ENCODE results near the gene MDH1B. TPM values are rescaled to one million over a fixed set of nuclear protein-coding genes. Genes with fewer than 3 reads are reported as not detected.
"Not testable (repeated sequence)": the region's sequence is repeated elsewhere in the genome, so short reads cannot be mapped to it uniquely, and the experiment has no call there.

The MDH1B gene
- polyA plus RNA-seq, 1 donor: 0.69 TPM

- no CpG with 5 or more reads among the region's 4 CpGs for WGBS (ENCODE audit: insufficient coverage, low lambda C conversion rate)
- DNase-seq: no peak
Observed at GRCh38 chr2:206721256-206721920, 43.7 kb downstream of the MDH1B start.

DNA sequence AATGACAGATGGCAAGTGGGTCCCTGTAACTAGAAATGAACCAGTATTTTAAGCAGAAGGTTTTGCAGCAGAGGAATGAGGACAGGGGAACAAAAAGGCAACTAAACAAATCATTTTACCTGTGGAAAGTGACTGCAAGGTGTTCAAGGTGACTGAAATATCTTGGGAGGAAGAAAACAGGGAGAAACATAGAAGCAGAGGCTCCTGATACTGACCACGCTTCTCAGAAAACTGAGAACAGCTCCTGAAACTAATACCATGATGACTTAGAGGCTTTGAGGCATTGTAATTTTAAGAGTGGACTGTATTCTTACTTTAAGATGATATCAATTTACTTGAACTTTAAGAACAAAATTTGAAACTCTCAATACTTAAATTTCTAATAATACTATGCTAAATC lies 46.8 kb downstream of the MDH1B start, which contains the start of gene DYTN:
DYTN (minus strand) TSS at position 101 of the 400 bp plus-strand sequence. CDS start 117 bp downstream, outside the sequence.
- Histone ChIP-seq H3K27ac (ENCODE audit: low read length) (no peak within 1 kb of the TSS), H3K4me1 (ENCODE audit: control insufficient read depth, insufficient read depth, low read length) (no peaks in the 10 kb centered on the region), H3K36me3 (ENCODE audit: control insufficient read depth, insufficient read depth, low read length) (no peaks in the 10 kb centered on the region), H3K9me3 (ENCODE audit: control insufficient read depth, low read depth, low read length) (no peaks in the 10 kb centered on the region), H3K4me3 (ENCODE audit: low read length) (no peak within 1 kb of the TSS), H3K27me3 (ENCODE audit: control insufficient read depth, insufficient read depth, low read length) (peaks cover 2% of the 10 kb centered on the region)
- no CpG with 5 or more reads among the region's 1 CpG for WGBS (ENCODE audit: insufficient coverage, low lambda C conversion rate)
- DNase-seq: no peak

More at GRCh38 chr2:206721256-206721920, 43.7 kb downstream of the MDH1B start:
- no peaks in the 10 kb centered on the region for H3K27me3 ChIP-seq (ENCODE audit: control insufficient read depth, insufficient read depth, low read length)
- H3K4me1 ChIP-seq (ENCODE audit: control insufficient read depth, insufficient read depth, low read length): no peaks in the 10 kb centered on the region
- no peak overlapping the region for H3K4me3 ChIP-seq (ENCODE audit: low read length)
- H3K9me3 ChIP-seq (ENCODE audit: control insufficient read depth, low read depth, low read length): no peaks in the 10 kb centered on the region
- H3K36me3 ChIP-seq (ENCODE audit: control insufficient read depth, insufficient read depth, low read length): no peaks in the 10 kb centered on the region
- no peak overlapping the region for H3K27ac ChIP-seq (ENCODE audit: low read length)

GRCh38 chr2:206716623-206717022 lies 48.5 kb downstream of the MDH1B start:
- peaks cover 2% of the 10 kb centered on the region for H3K27me3 ChIP-seq (ENCODE audit: control insufficient read depth, insufficient read depth, low read length)
- no peaks in the 10 kb centered on the region for H3K4me1 ChIP-seq (ENCODE audit: control insufficient read depth, insufficient read depth, low read length)
- no peaks in the 10 kb centered on the region for H3K9me3 ChIP-seq (ENCODE audit: control insufficient read depth, low read depth, low read length)
- no CpG with 5 or more reads among the region's 3 CpGs for WGBS (ENCODE audit: insufficient coverage, low lambda C conversion rate)
- no peak for DNase-seq
- no peaks in the 10 kb centered on the region for H3K36me3 ChIP-seq (ENCODE audit: control insufficient read depth, insufficient read depth, low read length)
- no peak overlapping the region for H3K4me3 ChIP-seq (ENCODE audit: low read length)
- H3K27ac ChIP-seq (ENCODE audit: low read length): no peak overlapping the region

GRCh38 chr2:206715183-206715582 lies 49.9 kb downstream of the MDH1B start:
- not testable (repeated sequence) for H3K9me3 ChIP-seq (ENCODE audit: control insufficient read depth, low read depth, low read length); H3K4me3 ChIP-seq (ENCODE audit: low read length); DNase-seq; H3K27ac ChIP-seq (ENCODE audit: low read length); H3K27me3 ChIP-seq (ENCODE audit: control insufficient read depth, insufficient read depth, low read length); H3K4me1 ChIP-seq (ENCODE audit: control insufficient read depth, insufficient read depth, low read length); H3K36me3 ChIP-seq (ENCODE audit: control insufficient read depth, insufficient read depth, low read length)
- no CpG with 5 or more reads among the region's 4 CpGs for WGBS (ENCODE audit: insufficient coverage, low lambda C conversion rate)

DNA sequence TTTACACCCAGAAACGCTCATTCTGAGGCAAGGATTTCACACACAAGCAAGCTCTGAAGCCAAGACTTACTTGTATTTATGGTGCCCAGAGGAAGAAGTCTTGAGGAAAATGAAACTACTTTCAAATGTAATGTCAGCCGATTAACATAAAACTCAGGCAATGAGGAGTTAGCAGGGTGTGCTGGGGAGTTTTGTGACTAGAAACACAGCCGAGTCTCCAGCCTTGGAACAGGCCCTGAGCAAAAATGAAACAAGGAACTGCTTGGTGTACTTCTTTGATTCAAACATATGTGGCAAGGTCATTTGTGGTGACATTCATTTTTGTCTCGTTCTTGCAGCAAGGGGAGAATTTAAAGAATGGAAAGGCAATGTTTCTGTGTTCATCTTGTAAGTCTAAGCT lies 51.4 kb downstream of the MDH1B start:
- H3K9me3 ChIP-seq (ENCODE audit: control insufficient read depth, low read depth, low read length): no peaks in the 10 kb centered on the region
- H3K36me3 ChIP-seq (ENCODE audit: control insufficient read depth, insufficient read depth, low read length): no peaks in the 10 kb centered on the region
- H3K4me1 ChIP-seq (ENCODE audit: control insufficient read depth, insufficient read depth, low read length): no peaks in the 10 kb centered on the region
- H3K4me3 ChIP-seq (ENCODE audit: low read length): no peak overlapping the region
- peaks cover 2% of the 10 kb centered on the region for H3K27me3 ChIP-seq (ENCODE audit: control insufficient read depth, insufficient read depth, low read length)
- H3K27ac ChIP-seq (ENCODE audit: low read length): no peak overlapping the region
- no peak for DNase-seq
- WGBS (ENCODE audit: insufficient coverage, low lambda C conversion rate): no CpG with 5 or more reads among the region's 4 CpGs

GRCh38 chr2:206708286-206708685 lies 56.8 kb downstream of the MDH1B start:
- no peak overlapping the region for H3K4me3 ChIP-seq (ENCODE audit: low read length)
- no peaks in the 10 kb centered on the region for H3K4me1 ChIP-seq (ENCODE audit: control insufficient read depth, insufficient read depth, low read length)
- 17% methylated on average over 1 of the region's 5 CpGs for WGBS (ENCODE audit: insufficient coverage, low lambda C conversion rate)
- DNase-seq: no peak
- H3K9me3 ChIP-seq (ENCODE audit: control insufficient read depth, low read depth, low read length): no peaks in the 10 kb centered on the region
- no peaks in the 10 kb centered on the region for H3K36me3 ChIP-seq (ENCODE audit: control insufficient read depth, insufficient read depth, low read length)
- no peaks in the 10 kb centered on the region for H3K27me3 ChIP-seq (ENCODE audit: control insufficient read depth, insufficient read depth, low read length)
- H3K27ac ChIP-seq (ENCODE audit: low read length): no peak overlapping the region

GRCh38 chr2:206707164-206707701 lies 57.9 kb downstream of the MDH1B start:
- Histone ChIP-seq H3K36me3 (ENCODE audit: control insufficient read depth, insufficient read depth, low read length) (no peaks in the 10 kb centered on the region), H3K9me3 (ENCODE audit: control insufficient read depth, low read depth, low read length) (no peaks in the 10 kb centered on the region), H3K27ac (ENCODE audit: low read length) (no peak overlapping the region), H3K4me1 (ENCODE audit: control insufficient read depth, insufficient read depth, low read length) (no peaks in the 10 kb centered on the region), H3K4me3 (ENCODE audit: low read length) (no peak overlapping the region), H3K27me3 (ENCODE audit: control insufficient read depth, insufficient read depth, low read length) (no peaks in the 10 kb centered on the region)
- no peak for DNase-seq
- WGBS (ENCODE audit: insufficient coverage, low lambda C conversion rate): no CpG with 5 or more reads among the region's 10 CpGs

DNA sequence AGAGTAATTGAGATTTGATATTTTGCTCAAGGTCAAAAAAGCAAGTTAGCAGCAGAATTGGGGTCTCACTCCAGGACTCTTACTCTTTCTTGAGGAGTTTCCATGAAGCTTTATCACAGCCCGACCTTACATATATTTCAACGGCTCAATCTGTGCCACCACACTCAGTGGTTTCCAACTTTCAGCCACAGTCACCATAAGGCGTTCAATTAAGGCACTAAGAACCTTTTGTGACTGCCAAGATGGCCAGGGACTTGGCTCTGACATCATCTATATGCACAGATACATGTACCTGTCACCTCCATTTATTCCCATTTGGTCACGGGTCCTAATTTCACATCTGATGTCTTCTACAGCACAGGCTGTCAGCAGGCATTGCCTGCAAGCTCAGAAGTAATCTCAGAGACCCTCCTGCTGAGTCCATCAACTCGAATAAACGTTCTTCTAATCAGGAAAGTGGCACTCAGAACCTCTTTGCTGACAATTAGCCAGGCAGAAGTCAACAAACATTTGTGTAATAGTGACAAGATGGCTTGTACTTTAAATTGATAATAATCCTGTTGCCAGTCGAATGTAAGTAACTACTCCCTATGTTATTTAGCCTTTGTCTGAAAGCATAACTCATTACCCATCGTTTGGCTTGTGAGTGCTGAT lies 63.0 kb downstream of the MDH1B start:
- WGBS (ENCODE audit: insufficient coverage, low lambda C conversion rate): 100% methylated on average over 1 of the region's 8 CpGs
- no peaks in the 10 kb centered on the region for H3K36me3 ChIP-seq (ENCODE audit: control insufficient read depth, insufficient read depth, low read length)
- DNase-seq: no peak
- no peak overlapping the region for H3K4me3 ChIP-seq (ENCODE audit: low read length)
- no peaks in the 10 kb centered on the region for H3K27me3 ChIP-seq (ENCODE audit: control insufficient read depth, insufficient read depth, low read length)
- no peaks in the 10 kb centered on the region for H3K4me1 ChIP-seq (ENCODE audit: control insufficient read depth, insufficient read depth, low read length)
- no peak overlapping the region for H3K27ac ChIP-seq (ENCODE audit: low read length)
- no peaks in the 10 kb centered on the region for H3K9me3 ChIP-seq (ENCODE audit: control insufficient read depth, low read depth, low read length)

DNA sequence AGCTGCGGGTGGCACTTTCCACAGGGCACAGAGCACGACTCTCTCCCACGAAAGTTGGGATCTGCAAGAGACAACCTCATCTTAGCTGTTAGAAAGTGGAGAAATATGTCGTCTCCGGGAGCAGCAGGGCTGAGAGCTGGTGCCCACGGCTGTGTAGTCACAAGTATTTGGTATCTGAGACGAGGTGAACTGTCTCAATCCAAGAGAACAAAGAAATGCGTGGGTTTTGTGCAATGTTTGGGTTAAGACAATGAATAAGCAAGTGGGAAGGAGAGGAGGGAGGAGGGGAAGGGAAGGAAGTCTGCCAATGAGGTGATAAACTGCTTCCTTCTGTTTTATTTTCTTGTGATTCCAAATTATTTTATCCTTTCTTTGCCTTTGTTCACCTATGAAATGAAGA lies 65.0 kb downstream of the MDH1B start:
- no peak for DNase-seq
- Histone ChIP-seq H3K4me3 (ENCODE audit: low read length) (no peak overlapping the region), H3K27me3 (ENCODE audit: control insufficient read depth, insufficient read depth, low read length) (no peaks in the 10 kb centered on the region), H3K27ac (ENCODE audit: low read length) (no peak overlapping the region), H3K9me3 (ENCODE audit: control insufficient read depth, low read depth, low read length) (no peaks in the 10 kb centered on the region), H3K4me1 (ENCODE audit: control insufficient read depth, insufficient read depth, low read length) (no peaks in the 10 kb centered on the region), H3K36me3 (ENCODE audit: control insufficient read depth, insufficient read depth, low read length) (no peaks in the 10 kb centered on the region)
- 0% methylated on average over 1 of the region's 8 CpGs for WGBS (ENCODE audit: insufficient coverage, low lambda C conversion rate)

DNA sequence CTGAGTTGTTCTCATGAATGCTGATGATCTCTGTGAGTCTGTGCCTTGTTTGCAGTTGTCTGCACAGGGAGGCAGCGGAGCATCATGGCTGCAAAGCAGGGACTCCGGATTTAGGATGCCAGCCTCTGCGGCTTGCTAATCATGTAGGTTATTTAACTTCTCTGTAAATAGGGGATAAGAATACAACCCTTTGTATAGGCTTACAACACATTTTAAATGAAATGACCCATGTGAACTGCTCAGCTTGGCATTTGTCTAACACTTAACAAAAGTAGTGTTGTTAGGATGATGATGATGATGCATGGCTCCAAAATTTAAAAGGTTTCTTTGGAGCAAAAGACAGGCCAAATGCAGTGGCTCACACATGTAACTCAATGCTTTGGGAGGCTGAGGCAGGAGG lies 66.3 kb downstream of the MDH1B start:
- Histone ChIP-seq H3K27me3 (ENCODE audit: control insufficient read depth, insufficient read depth, low read length) (no peaks in the 10 kb centered on the region), H3K27ac (ENCODE audit: low read length) (no peak overlapping the region), H3K4me1 (ENCODE audit: control insufficient read depth, insufficient read depth, low read length) (no peaks in the 10 kb centered on the region), H3K4me3 (ENCODE audit: low read length) (no peak overlapping the region), H3K9me3 (ENCODE audit: control insufficient read depth, low read depth, low read length) (no peaks in the 10 kb centered on the region), H3K36me3 (ENCODE audit: control insufficient read depth, insufficient read depth, low read length) (no peaks in the 10 kb centered on the region)
- DNase-seq: no peak
- no CpG with 5 or more reads among the region's 3 CpGs for WGBS (ENCODE audit: insufficient coverage, low lambda C conversion rate)

Measured in large intestine (tissue), 3 donors.